ENCODE data around the gene PARP16.

PARP16 gene

GRCh38 chr15:65332391-65333147 lies 45.9 kb upstream of the PARP16 start:
- no peak for DNase-seq
- peaks cover 24% of the 10 kb centered on the region for H3K36me3 ChIP-seq
- peaks cover 45% of the 10 kb centered on the region for H3K4me1 ChIP-seq
- H3K9me3 ChIP-seq, result no peaks in the 10 kb centered on the region
- no peak overlapping the region for H3K4me3 ChIP-seq (ENCODE audit: low read depth, low read length)
- no peaks in the 10 kb centered on the region for H3K27me3 ChIP-seq
- no peak for TF ChIP-seq CTCF (IDR thresholded peaks at IDR 0.05; ENCODE audit: low read depth, low read length)

- no peak for TF ChIP-seq CTCF (IDR thresholded peaks at IDR 0.05; ENCODE audit: low read depth, low read length)
- Histone ChIP-seq H3K27me3 (no peaks in the 10 kb centered on the region), H3K4me1 (peaks cover 38% of the 10 kb centered on the region), H3K36me3 (peaks cover 24% of the 10 kb centered on the region), H3K9me3 (no peaks in the 10 kb centered on the region), H3K4me3 (ENCODE audit: low read depth, low read length) (no peak overlapping the region)
- no peak for DNase-seq
Measured at GRCh38 chr15:65331811-65332210, 45.1 kb upstream of the PARP16 start.

- Histone ChIP-seq H3K4me3 (ENCODE audit: low read depth, low read length) (no peak overlapping the region), H3K27me3 (no peaks in the 10 kb centered on the region), H3K36me3 (peaks cover 24% of the 10 kb centered on the region), H3K9me3 (no peaks in the 10 kb centered on the region), H3K4me1 (peaks cover 35% of the 10 kb centered on the region)
- DNase-seq, result no peak
- no peak for TF ChIP-seq CTCF (IDR thresholded peaks at IDR 0.05; ENCODE audit: low read depth, low read length)
Measured at GRCh38 chr15:65330934-65331645, 44.4 kb upstream of the PARP16 start.

DNA sequence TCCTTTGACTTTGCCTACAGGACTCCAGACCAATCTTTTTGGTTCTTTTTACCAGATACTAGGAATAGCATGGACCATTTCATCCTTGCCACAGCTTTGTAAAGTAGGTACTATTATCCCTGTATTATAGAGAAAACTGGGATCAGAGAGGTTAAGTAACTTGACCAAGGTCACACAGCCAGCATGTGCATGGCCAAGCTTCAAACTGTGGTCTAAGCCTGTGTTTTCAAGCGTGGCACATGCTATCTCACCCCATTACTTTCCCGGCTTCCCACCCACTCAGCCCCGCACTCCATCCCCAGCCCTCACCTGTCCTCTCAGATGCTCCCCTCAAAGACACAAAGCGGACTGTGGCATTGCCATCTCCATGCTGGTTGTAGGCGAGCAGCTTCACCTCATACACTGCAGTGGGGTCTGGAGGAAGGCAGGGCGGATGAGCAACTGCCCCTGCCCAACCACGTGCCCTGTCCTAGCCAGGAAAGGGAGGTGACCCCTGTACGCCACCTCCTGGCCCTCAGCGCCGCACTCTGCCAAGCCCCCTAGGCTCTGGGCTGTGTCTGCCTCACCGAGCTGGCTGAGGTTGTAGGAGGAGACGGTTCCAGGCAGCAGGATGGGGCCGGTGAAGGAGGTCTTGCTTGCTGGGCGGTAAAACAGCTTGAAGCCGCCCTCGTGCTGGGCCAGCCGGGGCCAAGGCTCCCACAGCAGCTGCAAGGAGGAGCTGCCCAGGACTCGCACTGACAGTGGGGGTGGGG lies 43.5 kb upstream of the PARP16 start:
- DNase-seq, result no peak
- peaks cover 29% of the 10 kb centered on the region for H3K4me1 ChIP-seq
- no peak for TF ChIP-seq CTCF (IDR thresholded peaks at IDR 0.05; ENCODE audit: low read depth, low read length)

DNA sequence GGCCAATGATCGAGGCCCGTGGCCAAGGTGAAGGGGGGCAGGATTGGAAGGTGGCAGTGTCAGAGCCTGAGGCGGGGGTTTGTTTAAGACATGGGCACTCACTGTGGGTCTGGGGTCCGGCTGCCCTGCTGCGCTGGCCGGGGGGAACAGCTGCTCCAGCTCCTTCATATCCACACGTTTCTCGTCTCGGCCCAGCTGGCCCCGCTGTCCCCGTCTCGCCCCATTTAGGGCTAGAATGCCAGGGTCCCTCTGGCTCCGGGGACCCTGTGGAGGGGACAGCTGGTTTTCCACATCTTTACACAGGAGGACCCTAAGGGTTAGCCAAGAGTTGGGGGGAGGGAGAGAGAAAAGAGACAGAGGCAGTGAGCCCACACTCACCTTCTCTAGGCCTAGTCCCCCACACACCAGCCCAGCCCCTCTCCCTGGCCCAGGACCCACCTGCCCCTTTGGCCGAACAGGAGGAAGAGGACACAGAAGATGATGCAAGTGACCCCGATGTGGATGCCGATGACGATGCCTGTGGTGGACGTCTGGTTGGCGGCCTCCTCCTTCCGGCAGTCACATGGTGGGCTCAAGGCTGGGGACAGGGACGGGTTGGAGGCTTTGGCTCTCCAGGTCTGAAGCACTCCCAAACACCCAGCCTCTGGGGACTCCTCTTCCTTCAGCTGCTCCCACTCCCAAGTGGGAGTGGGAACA lies 42.8 kb upstream of the PARP16 start:
- TF ChIP-seq CTCF (IDR thresholded peaks at IDR 0.05; ENCODE audit: low read depth, low read length), result no peak
- H3K27me3 ChIP-seq, result no peaks in the 10 kb centered on the region
- no peaks in the 10 kb centered on the region for H3K9me3 ChIP-seq
- H3K36me3 ChIP-seq, result peaks cover 24% of the 10 kb centered on the region
- H3K4me1 ChIP-seq, result peaks cover 21% of the 10 kb centered on the region
- H3K4me3 ChIP-seq (ENCODE audit: low read depth, low read length), result no peak overlapping the region
- no peak for DNase-seq

More for the DNA sequence above, 43.5 kb upstream of the PARP16 start:
- no peaks in the 10 kb centered on the region for H3K9me3 ChIP-seq
- no peak overlapping the region for H3K4me3 ChIP-seq (ENCODE audit: low read depth, low read length)
- no peaks in the 10 kb centered on the region for H3K27me3 ChIP-seq
- H3K36me3 ChIP-seq, result peaks cover 24% of the 10 kb centered on the region
